Lower leg skin (tissue), 3 donors: ENCODE data around the gene OR6N2.

Source experiments
- CTCF ChIP-seq, 3 donors: fragments of 450-650 bp; IDR thresholded peaks; one replicate each; pipeline ENCODE4 v1.5.1; 2016; ENCODE audit warnings: antibody characterized with exemption in 3 of 3, mild to moderate bottlenecking in 3 of 3, moderate library complexity in 2 of 3
- POLR2A ChIP-seq, 2 donors: fragments of 450-650 bp; IDR thresholded peaks; one replicate each; pipeline ENCODE4 v1.6.1; 2016 to 2017; ENCODE audit warnings: antibody characterized with exemption in 2 of 2, mild to moderate bottlenecking in 1 of 2, moderate library complexity in 1 of 2

GRCh38 chr1:158812336-158812735 lies 31.3 kb upstream of the OR6N2 start:
- no peak for TF ChIP-seq CTCF (IDR thresholded peaks at IDR 0.05)
- TF ChIP-seq POLR2A (IDR thresholded peaks at IDR 0.05) = no peak
